ENCODE results near the gene DOCK7.

Gene DOCK7

GRCh38 chr1:62484824-62485468 is 203.2 kb downstream of the DOCK7 start:
- no peak for TF ChIP-seq CTCF (IDR thresholded peaks at IDR 0.05)
- no peak overlapping the region for H3K4me3 ChIP-seq (ENCODE audit: low read depth in 1 of 2, low read length in 1 of 2)
- H3K9me3 ChIP-seq: no peaks in the 10 kb centered on the region
- H3K27me3 ChIP-seq: no peaks in the 10 kb centered on the region
- H3K27ac ChIP-seq: no peak overlapping the region
- no peaks in the 10 kb centered on the region for H3K36me3 ChIP-seq
- no peaks in the 10 kb centered on the region for H3K4me1 ChIP-seq (ENCODE audit: control insufficient read depth in 1 of 2, insufficient read depth in 1 of 2, low read depth in 1 of 2, low read length in 1 of 2)

GRCh38 chr1:62481681-62482080 is 206.5 kb downstream of the DOCK7 start:
- Histone ChIP-seq H3K27me3 (no peaks in the 10 kb centered on the region), H3K9me3 (no peaks in the 10 kb centered on the region)
- no peak for TF ChIP-seq CTCF (IDR thresholded peaks at IDR 0.05)

GRCh38 chr1:62476525-62477219 is 211.5 kb downstream of the DOCK7 start:
- H3K36me3 ChIP-seq: no peaks in the 10 kb centered on the region
- no peak for TF ChIP-seq CTCF (IDR thresholded peaks at IDR 0.05)
- no peak overlapping the region for H3K4me3 ChIP-seq (ENCODE audit: low read depth in 1 of 2, low read length in 1 of 2)
- H3K27ac ChIP-seq: no peak overlapping the region
- H3K4me1 ChIP-seq (ENCODE audit: control insufficient read depth in 1 of 2, insufficient read depth in 1 of 2, low read depth in 1 of 2, low read length in 1 of 2): no peaks in the 10 kb centered on the region
- no peaks in the 10 kb centered on the region for H3K27me3 ChIP-seq
- no peaks in the 10 kb centered on the region for H3K9me3 ChIP-seq

More at GRCh38 chr1:62481681-62482080, 206.5 kb downstream of the DOCK7 start:
- no peak overlapping the region for H3K27ac ChIP-seq
- no peaks in the 10 kb centered on the region for H3K4me1 ChIP-seq (ENCODE audit: control insufficient read depth in 1 of 2, insufficient read depth in 1 of 2, low read depth in 1 of 2, low read length in 1 of 2)
- H3K36me3 ChIP-seq: no peaks in the 10 kb centered on the region
- H3K4me3 ChIP-seq (ENCODE audit: low read depth in 1 of 2, low read length in 1 of 2): no peak overlapping the region

- Histone ChIP-seq H3K36me3 (no peaks in the 10 kb centered on the region), H3K27me3 (no peaks in the 10 kb centered on the region), H3K9me3 (no peaks in the 10 kb centered on the region), H3K27ac (no peak overlapping the region), H3K4me1 (ENCODE audit: control insufficient read depth in 1 of 2, insufficient read depth in 1 of 2, low read depth in 1 of 2, low read length in 1 of 2) (no peaks in the 10 kb centered on the region), H3K4me3 (ENCODE audit: low read depth in 1 of 2, low read length in 1 of 2) (no peak overlapping the region)
- no peak for TF ChIP-seq CTCF (IDR thresholded peaks at IDR 0.05)
Observed at GRCh38 chr1:62467092-62467491, 221.1 kb downstream of the DOCK7 start.

- TF ChIP-seq CTCF (IDR thresholded peaks at IDR 0.05): no peak
- H3K4me3 ChIP-seq (ENCODE audit: low read depth in 1 of 2, low read length in 1 of 2): no peak overlapping the region
- H3K27ac ChIP-seq: no peak overlapping the region
- no peaks in the 10 kb centered on the region for H3K9me3 ChIP-seq
- no peaks in the 10 kb centered on the region for H3K4me1 ChIP-seq (ENCODE audit: control insufficient read depth in 1 of 2, insufficient read depth in 1 of 2, low read depth in 1 of 2, low read length in 1 of 2)
- no peaks in the 10 kb centered on the region for H3K36me3 ChIP-seq
- H3K27me3 ChIP-seq: no peaks in the 10 kb centered on the region
Observed at GRCh38 chr1:62462370-62462769, 225.8 kb downstream of the DOCK7 start.
